Naive B cell (primary cell): ENCODE data around the gene PDE8B. TPM values are rescaled to one million over a fixed set of nuclear protein-coding genes. Genes with fewer than 3 reads are reported as not detected.

ENCODE experiments used
- ATAC-seq, 2 donors: fragments of 150-1000 bp; cut with Tn5 transposase; 2 replicates each; pipeline ENCODE4 v1.10.0; 2021; ENCODE audit warnings: low read depth in 2 of 2, mild to moderate bottlenecking in 2 of 2, moderate library complexity in 2 of 2
- DNase-seq: peaks from one replicate; pipeline ENCODE4 v3.0.0; 2022
- H3K27ac Mint-ChIP-seq, 6 donors: one replicate each; pipeline ENCODE4 v1.8.0; 2020 to 2022; ENCODE audit warnings: mild to moderate bottlenecking in 6 of 6, mixed read lengths in 6 of 6, moderate library complexity in 5 of 6, inconsistent platforms in 2 of 6
- H3K27me3 Mint-ChIP-seq, 3 donors: one replicate each; pipeline ENCODE4 v1.8.0; 2021 to 2022; ENCODE audit warnings: mixed read lengths in 3 of 3, mild to moderate bottlenecking in 1 of 3
- H3K36me3 Mint-ChIP-seq, 2 donors: one replicate each; pipeline ENCODE4 v1.8.0; 2020 to 2022; ENCODE audit warnings: mixed read lengths in 2 of 2, inconsistent platforms in 1 of 2, mild to moderate bottlenecking in 1 of 2
- H3K4me1 Mint-ChIP-seq, 3 donors: one replicate each; pipeline ENCODE4 v1.8.0; 2020 to 2022; ENCODE audit warnings: mixed read lengths in 3 of 3, inconsistent platforms in 1 of 3, mild to moderate bottlenecking in 1 of 3, moderate library complexity in 1 of 3
- H3K4me3 Mint-ChIP-seq, 8 donors: one replicate each; pipeline ENCODE4 v1.8.0; 2020 to 2022; ENCODE audit warnings: mild to moderate bottlenecking in 8 of 8, mixed read lengths in 8 of 8, moderate library complexity in 8 of 8, inconsistent platforms in 2 of 8
- H3K9me3 Mint-ChIP-seq, 7 donors: one replicate each; pipeline ENCODE4 v1.8.0; 2020 to 2022; ENCODE audit warnings: mixed read lengths in 7 of 7, mild to moderate bottlenecking in 5 of 7, inconsistent platforms in 2 of 7, moderate library complexity in 1 of 7
- polyA plus RNA-seq, 6 donors: library from polyadenylated mRNA; unstranded; fragments of 300-500 nt; fragmentation: Illumina TruSeq; gene quantifications; one replicate each; pipeline ENCODE4 v1.2.3, GENCODE V29; 2021; ENCODE audit warnings: low read depth in 6 of 6

PDE8B gene
- polyA plus RNA-seq, 6 donors from 2014 or later, result 0.05 to 1.2 (median 0.13) TPM

- Mint-ChIP-seq H3K4me1 (peaks cover 7 to 12% (median 11%) of the 10 kb centered on the region in 3 donors), H3K4me3 (no peak overlapping the region), H3K36me3 (no peaks in the 10 kb centered on the region), H3K27me3 (no peaks in the 10 kb centered on the region), H3K9me3 (peaks cover 0 to 7% (median 3%) of the 10 kb centered on the region in 7 donors), H3K27ac (no peak overlapping the region)
- DNase-seq (no peak), ATAC-seq (no peak)
These were observed 19.4 kb downstream of the PDE8B start for GRCh38 chr5:77229887-77230286.

DNA sequence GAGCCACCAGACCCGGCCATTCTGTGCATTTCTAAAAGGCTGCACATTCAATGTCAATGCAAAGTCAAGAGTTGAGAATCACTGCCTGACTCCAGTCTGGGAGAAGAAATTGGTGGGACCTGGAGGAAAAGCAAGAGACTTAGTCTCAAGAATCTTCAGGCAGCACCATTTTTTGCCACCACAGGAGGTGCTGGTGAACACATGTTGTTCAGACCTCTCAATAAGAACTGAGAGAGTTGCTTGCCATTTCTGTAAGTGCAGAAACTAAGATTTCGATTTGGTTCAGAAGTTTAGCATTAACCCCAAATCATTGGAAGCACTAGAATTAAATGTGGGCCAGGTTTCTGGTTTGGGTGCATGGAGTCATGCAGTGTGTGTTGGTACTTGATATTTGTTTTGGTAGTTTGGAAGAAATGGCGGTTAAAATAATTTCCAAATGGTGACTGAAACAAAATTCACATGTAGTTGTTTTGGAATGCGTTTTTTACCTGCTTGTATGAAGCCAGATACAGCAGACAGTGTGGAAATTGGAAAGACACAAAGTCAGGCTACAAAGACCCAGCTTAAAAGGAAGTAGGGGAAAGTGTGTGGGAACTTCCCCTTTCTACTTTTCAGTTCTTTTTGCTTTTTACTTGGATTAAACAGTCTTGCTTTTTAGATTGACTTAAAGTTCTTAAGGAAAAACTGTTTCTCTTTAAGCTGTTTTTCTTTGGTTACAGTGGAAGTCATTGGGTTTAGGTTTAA is 20.4 kb downstream of the PDE8B start:
- Mint-ChIP-seq H3K36me3 (no peaks in the 10 kb centered on the region), H3K4me3 (peak overlapping the region in 3 of 8 donors; percentile 30 to 67 (median 54)), H3K4me1 (peaks cover 7 to 12% (median 11%) of the 10 kb centered on the region in 3 donors), H3K27me3 (no peaks in the 10 kb centered on the region), H3K27ac (no peak overlapping the region), H3K9me3 (peaks cover 0 to 7% (median 3%) of the 10 kb centered on the region in 7 donors)
- ATAC-seq (peak in 1 of 2 donors; percentile 61), DNase-seq (no peak)

GRCh38 chr5:77231471-77232138 is 21.1 kb downstream of the PDE8B start:
- H3K27ac Mint-ChIP-seq, result no peak overlapping the region
- peaks cover 0 to 7% (median 4%) of the 10 kb centered on the region in 7 donors for H3K9me3 Mint-ChIP-seq
- H3K27me3 Mint-ChIP-seq, result no peaks in the 10 kb centered on the region
- ATAC-seq (peak in 1 of 2 donors; percentile 20), DNase-seq (no peak)
- peaks cover 7 to 12% (median 11%) of the 10 kb centered on the region in 3 donors for H3K4me1 Mint-ChIP-seq
- peak overlapping the region in 3 of 8 donors; percentile 30 to 67 (median 54) for H3K4me3 Mint-ChIP-seq
- H3K36me3 Mint-ChIP-seq, result no peaks in the 10 kb centered on the region

GRCh38 chr5:77232574-77233358 is 22.3 kb downstream of the PDE8B start:
- Mint-ChIP-seq H3K4me1 (peaks cover 7 to 12% (median 11%) of the 10 kb centered on the region in 3 donors), H3K27ac (no peak overlapping the region), H3K9me3 (peaks cover 0 to 7% (median 4%) of the 10 kb centered on the region in 7 donors), H3K36me3 (no peaks in the 10 kb centered on the region), H3K27me3 (no peaks in the 10 kb centered on the region), H3K4me3 (no peak overlapping the region)
- peak; percentile 35 to 50 for ATAC-seq
- DNase-seq, result no peak

DNA sequence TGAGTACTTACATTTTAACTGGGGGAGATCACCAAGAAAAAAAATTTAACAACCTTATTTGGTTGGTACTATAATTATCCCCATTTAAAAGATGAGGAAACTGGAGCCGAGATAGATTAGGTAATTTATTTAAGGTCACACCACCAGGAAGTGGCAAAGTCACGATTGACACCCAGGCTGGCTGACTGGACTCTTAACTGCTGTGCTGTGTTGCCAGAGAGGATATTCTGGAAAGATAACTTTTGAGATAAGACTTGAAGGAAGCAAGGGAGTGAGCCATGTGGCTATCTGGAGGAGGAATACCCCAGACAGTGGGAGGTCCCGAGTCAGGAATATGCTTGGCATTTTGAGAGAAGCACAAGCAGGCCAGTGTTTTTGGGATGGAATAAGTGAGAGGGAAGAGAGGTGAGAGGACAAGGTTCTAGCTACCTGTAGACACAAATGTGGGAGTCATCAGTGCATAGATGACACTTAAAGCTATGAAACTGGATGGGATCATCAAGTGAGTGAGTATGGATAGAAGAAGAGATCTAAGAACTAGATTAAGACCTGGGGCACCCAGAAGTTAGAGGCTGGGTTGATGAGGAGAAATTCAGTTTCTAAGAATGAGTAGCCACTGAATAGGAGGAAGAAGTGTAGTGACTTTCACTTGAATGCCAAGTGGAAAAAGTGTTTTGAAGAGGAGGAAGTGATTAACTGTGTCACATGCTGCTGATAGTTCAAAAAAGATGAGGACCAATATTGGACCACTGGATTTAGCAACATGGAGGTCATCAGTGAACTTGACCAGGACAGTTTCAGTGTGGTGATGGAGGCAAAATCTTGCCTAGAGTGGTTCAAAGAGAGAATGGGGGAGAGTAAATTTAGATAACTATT is 25.6 kb downstream of the PDE8B start:
- Mint-ChIP-seq H3K4me1 (peaks cover 3 to 10% (median 6%) of the 10 kb centered on the region in 3 donors), H3K36me3 (no peaks in the 10 kb centered on the region), H3K27me3 (no peaks in the 10 kb centered on the region), H3K9me3 (peaks cover 0 to 4% (median 0%) of the 10 kb centered on the region in 7 donors), H3K4me3 (no peak overlapping the region), H3K27ac (no peak overlapping the region)
- ATAC-seq (no peak), DNase-seq (no peak)

- H3K9me3 Mint-ChIP-seq, result peaks cover 0 to 4% (median 0%) of the 10 kb centered on the region in 7 donors
- no peaks in the 10 kb centered on the region for H3K4me1 Mint-ChIP-seq
- DNase-seq (no peak), ATAC-seq (no peak)
- no peak overlapping the region for H3K27ac Mint-ChIP-seq
- H3K4me3 Mint-ChIP-seq, result no peak overlapping the region
- peaks cover 0 to 4% (median 0%) of the 10 kb centered on the region in 3 donors for H3K27me3 Mint-ChIP-seq
- H3K36me3 Mint-ChIP-seq, result no peaks in the 10 kb centered on the region
These were observed 28.8 kb downstream of the PDE8B start for GRCh38 chr5:77239126-77239741.

GRCh38 chr5:77241444-77241843 is 31.0 kb downstream of the PDE8B start:
- DNase-seq (no peak), ATAC-seq (no peak)
- no peaks in the 10 kb centered on the region for H3K9me3 Mint-ChIP-seq
- peaks cover 0 to 4% (median 0%) of the 10 kb centered on the region in 3 donors for H3K27me3 Mint-ChIP-seq
- H3K36me3 Mint-ChIP-seq, result no peaks in the 10 kb centered on the region
- no peaks in the 10 kb centered on the region for H3K4me1 Mint-ChIP-seq
- H3K27ac Mint-ChIP-seq, result no peak overlapping the region
- H3K4me3 Mint-ChIP-seq, result no peak overlapping the region

DNA sequence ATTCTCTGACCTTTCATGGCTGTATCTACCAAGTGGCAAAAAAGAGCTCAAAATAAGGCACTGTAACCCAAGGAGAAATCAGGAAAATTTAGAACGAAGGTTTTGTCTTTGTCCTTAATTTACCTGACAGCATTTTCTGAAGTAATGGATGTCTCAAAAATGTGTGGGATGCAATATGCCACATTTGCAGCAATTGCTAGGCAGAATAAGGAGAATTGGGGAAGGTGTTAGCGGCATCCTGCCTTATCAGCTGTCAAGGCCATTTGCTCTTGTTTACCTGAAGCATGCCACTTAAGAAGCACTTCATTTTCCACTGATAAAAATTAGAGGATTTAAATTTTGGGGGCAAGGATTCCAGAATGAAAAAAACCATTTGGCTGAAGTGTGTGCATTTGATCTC is 39.0 kb downstream of the PDE8B start:
- Mint-ChIP-seq H3K27me3 (peaks cover 0 to 24% (median 5%) of the 10 kb centered on the region in 3 donors), H3K27ac (no peak overlapping the region), H3K9me3 (no peaks in the 10 kb centered on the region), H3K36me3 (no peaks in the 10 kb centered on the region), H3K4me1 (no peaks in the 10 kb centered on the region), H3K4me3 (no peak overlapping the region)
- ATAC-seq, result no peak
- no peak for DNase-seq

- no peak overlapping the region for H3K27ac Mint-ChIP-seq
- no peaks in the 10 kb centered on the region for H3K4me1 Mint-ChIP-seq
- H3K27me3 Mint-ChIP-seq, result peaks cover 0 to 30% (median 5%) of the 10 kb centered on the region in 3 donors
- no peak for DNase-seq
- H3K9me3 Mint-ChIP-seq, result no peaks in the 10 kb centered on the region
- ATAC-seq, result no peak
- H3K4me3 Mint-ChIP-seq, result no peak overlapping the region
- H3K36me3 Mint-ChIP-seq, result no peaks in the 10 kb centered on the region
These were observed 39.5 kb downstream of the PDE8B start for GRCh38 chr5:77250021-77250420.

- H3K27me3 Mint-ChIP-seq, result peaks cover 0 to 35% (median 5%) of the 10 kb centered on the region in 3 donors
- H3K36me3 Mint-ChIP-seq, result no peaks in the 10 kb centered on the region
- no peaks in the 10 kb centered on the region for H3K4me1 Mint-ChIP-seq
- no peak for ATAC-seq
- DNase-seq, result no peak
- H3K27ac Mint-ChIP-seq, result no peak overlapping the region
- H3K4me3 Mint-ChIP-seq, result no peak overlapping the region
- H3K9me3 Mint-ChIP-seq, result peaks cover 0 to 2% (median under 1%) of the 10 kb centered on the region in 7 donors
These were observed 41.4 kb downstream of the PDE8B start for GRCh38 chr5:77251921-77252320.

- Mint-ChIP-seq H3K4me3 (no peak overlapping the region), H3K9me3 (peaks cover 0 to 5% (median 2%) of the 10 kb centered on the region in 7 donors)
These were observed 45.1 kb downstream of the PDE8B start for GRCh38 chr5:77255617-77256016.

DNA sequence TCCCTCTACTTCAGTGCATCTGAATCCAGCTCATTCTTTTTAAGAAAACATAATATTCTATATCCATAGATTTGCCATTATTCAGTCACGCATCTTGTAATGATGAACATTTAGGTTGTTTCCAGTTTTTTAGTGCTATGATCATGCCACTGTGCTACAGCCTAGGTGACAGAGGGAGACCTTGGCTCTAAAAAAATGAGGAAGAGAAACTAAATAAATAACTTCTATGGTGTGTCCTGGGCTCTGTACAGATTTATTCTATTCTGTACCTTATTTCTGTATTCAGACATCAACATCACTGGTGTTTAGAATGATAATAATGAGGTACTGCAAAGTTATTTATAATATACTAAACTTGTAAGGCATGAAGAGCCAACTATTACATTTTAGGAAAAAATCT is 45.9 kb downstream of the PDE8B start:
- H3K9me3 Mint-ChIP-seq, result peaks cover 0 to 5% (median 2%) of the 10 kb centered on the region in 7 donors
- peaks cover 0 to 33% (median 7%) of the 10 kb centered on the region in 3 donors for H3K27me3 Mint-ChIP-seq
- H3K36me3 Mint-ChIP-seq, result no peaks in the 10 kb centered on the region
- no peak overlapping the region for H3K4me3 Mint-ChIP-seq
- DNase-seq (no peak), ATAC-seq (no peak)
- H3K4me1 Mint-ChIP-seq, result no peaks in the 10 kb centered on the region
- H3K27ac Mint-ChIP-seq, result no peak overlapping the region

More at GRCh38 chr5:77255617-77256016, 45.1 kb downstream of the PDE8B start:
- Mint-ChIP-seq H3K36me3 (no peaks in the 10 kb centered on the region), H3K27me3 (peaks cover 5 to 35% (median 7%) of the 10 kb centered on the region in 3 donors), H3K4me1 (no peaks in the 10 kb centered on the region), H3K27ac (no peak overlapping the region)
- ATAC-seq (no peak), DNase-seq (no peak)
